Mesenchymal stem cell (in vitro differentiated cells and primary cell): Measurements from ENCODE around the gene EFCAB14.
"Not testable (repeated sequence)": the region's sequence is repeated elsewhere in the genome, so short reads cannot be mapped to it uniquely, and the experiment has no call there.

ENCODE experiments used
- DNase-seq: peaks from one replicate; pipeline ENCODE4 v3.0.0-alpha.2; 2013
- H2AFZ ChIP-seq: one replicate; pipeline ENCODE4 v1.6.1; 2013; ENCODE audit warnings: low read depth, mild to moderate bottlenecking, control low read depth, inconsistent platforms, low read length, moderate library complexity
- H2AK5ac ChIP-seq: 2 replicates; pipeline ENCODE4 v1.6.1; 2013; ENCODE audit warnings: low read length, moderate library complexity, mild to moderate bottlenecking, inconsistent platforms; ENCODE audit not compliant: severe bottlenecking
- H2BK120ac ChIP-seq: one replicate; pipeline ENCODE4 v1.6.1; 2013; ENCODE audit warnings: low read depth, mild to moderate bottlenecking, inconsistent platforms, low read length, moderate library complexity
- H2BK12ac ChIP-seq, 2 experiments: one replicate each; pipeline ENCODE4 v1.6.1; 2013; ENCODE audit warnings: inconsistent platforms in 2 of 2, low read length in 2 of 2, mild to moderate bottlenecking in 2 of 2, moderate library complexity in 2 of 2, control low read depth in 1 of 2
- H2BK15ac ChIP-seq: one replicate; pipeline ENCODE4 v1.6.1; 2013; ENCODE audit warnings: mild to moderate bottlenecking, low read depth, inconsistent platforms; ENCODE audit not compliant: poor library complexity, severe bottlenecking
- H2BK5ac ChIP-seq: 2 replicates; pipeline ENCODE4 v1.6.1; 2013; ENCODE audit warnings: low read depth, mild to moderate bottlenecking, low read length, control low read depth, inconsistent platforms; ENCODE audit not compliant: poor library complexity, severe bottlenecking
- H3K14ac ChIP-seq, 2 experiments: one replicate each; pipeline ENCODE4 v1.6.1; 2013; ENCODE audit warnings: inconsistent platforms in 2 of 2, low read length in 2 of 2, control low read depth in 1 of 2, mild to moderate bottlenecking in 1 of 2, moderate library complexity in 1 of 2
- H3K18ac ChIP-seq, 2 experiments: one replicate each; pipeline ENCODE4 v1.6.1; 2013; ENCODE audit warnings: inconsistent platforms in 2 of 2, low read length in 2 of 2, control low read depth in 1 of 2, low read depth in 1 of 2, mild to moderate bottlenecking in 1 of 2
- H3K23ac ChIP-seq, 2 experiments: one replicate each; pipeline ENCODE4 v1.6.1; 2013; ENCODE audit warnings: inconsistent platforms in 2 of 2, low read length in 2 of 2, mild to moderate bottlenecking in 2 of 2, moderate library complexity in 2 of 2, control low read depth in 1 of 2
- H3K27ac ChIP-seq: 2 replicates; pipeline ENCODE4 v1.5.1; 2013; ENCODE audit warnings: mild to moderate bottlenecking, moderate library complexity, low read length, control low read depth, inconsistent platforms; ENCODE audit not compliant: poor library complexity, severe bottlenecking
- H3K27me3 ChIP-seq, 2 experiments: 2 replicates each; pipeline versions ENCODE4 v1.6.1 to v1.7.0; 2013; ENCODE audit warnings: low read length in 2 of 2, mild to moderate bottlenecking in 2 of 2, moderate library complexity in 2 of 2, control low read depth in 1 of 2, inconsistent platforms in 1 of 2; ENCODE audit not compliant: control insufficient read depth in 1 of 2, insufficient read depth in 1 of 2
- H3K36me3 ChIP-seq, 2 experiments: 2 replicates each; pipeline versions ENCODE4 v1.6.1 to v1.7.0; 2013; ENCODE audit warnings: low read length in 2 of 2, control low read depth in 1 of 2, inconsistent platforms in 1 of 2, low read depth in 1 of 2, mild to moderate bottlenecking in 1 of 2; ENCODE audit not compliant: insufficient read depth in 2 of 2, control insufficient read depth in 1 of 2
- H3K4ac ChIP-seq, 2 experiments: one replicate each; pipeline ENCODE4 v1.6.1; 2013; ENCODE audit warnings: inconsistent platforms in 2 of 2, low read length in 2 of 2, mild to moderate bottlenecking in 2 of 2, moderate library complexity in 2 of 2, control low read depth in 1 of 2, low read depth in 1 of 2
- H3K4me1 ChIP-seq: 2 replicates; pipeline ENCODE4 v1.6.1; 2013; ENCODE audit warnings: low read depth, low read length, control low read depth; ENCODE audit not compliant: control insufficient read depth, insufficient read depth
- H3K4me2 ChIP-seq: 2 replicates; pipeline ENCODE4 v1.6.1; 2013; ENCODE audit warnings: low read length, mild to moderate bottlenecking, inconsistent platforms; ENCODE audit not compliant: poor library complexity, severe bottlenecking
- H3K4me3 ChIP-seq, 2 experiments: 2 replicates each; pipeline versions ENCODE4 v1.5.1 to v1.7.0; 2013; ENCODE audit warnings: low read length in 2 of 2, mild to moderate bottlenecking in 2 of 2, control low read depth in 1 of 2, low read depth in 1 of 2; ENCODE audit not compliant: insufficient read depth in 1 of 2
- H3K79me1 ChIP-seq: replicated peaks from 2 replicates; pipeline ENCODE4 v1.6.1; 2013; ENCODE audit warnings: mild to moderate bottlenecking, control low read depth, low read length, inconsistent platforms; ENCODE audit not compliant: poor library complexity, severe bottlenecking
- H3K9ac ChIP-seq: 2 replicates; pipeline ENCODE4 v1.7.0; 2013; ENCODE audit warnings: mild to moderate bottlenecking, low read length, moderate library complexity
- H3K9me3 ChIP-seq: 2 replicates; pipeline ENCODE4 v1.7.0; 2013; ENCODE audit warnings: mild to moderate bottlenecking, low read length; ENCODE audit not compliant: control insufficient read depth
- H4K8ac ChIP-seq: one replicate; pipeline ENCODE4 v1.6.1; 2013; ENCODE audit warnings: inconsistent platforms, mild to moderate bottlenecking, low read length, moderate library complexity
- H4K91ac ChIP-seq: one replicate; pipeline ENCODE4 v1.6.1; 2013; ENCODE audit warnings: mild to moderate bottlenecking, low read length, inconsistent platforms
- WGBS: methylation state at CpG from one replicate; pipeline ENCODE4 v1.1.7; 2013; ENCODE audit warnings: mixed read lengths; 5-methylcytosine and 5-hydroxymethylcytosine counted together

EFCAB14 gene

DNA sequence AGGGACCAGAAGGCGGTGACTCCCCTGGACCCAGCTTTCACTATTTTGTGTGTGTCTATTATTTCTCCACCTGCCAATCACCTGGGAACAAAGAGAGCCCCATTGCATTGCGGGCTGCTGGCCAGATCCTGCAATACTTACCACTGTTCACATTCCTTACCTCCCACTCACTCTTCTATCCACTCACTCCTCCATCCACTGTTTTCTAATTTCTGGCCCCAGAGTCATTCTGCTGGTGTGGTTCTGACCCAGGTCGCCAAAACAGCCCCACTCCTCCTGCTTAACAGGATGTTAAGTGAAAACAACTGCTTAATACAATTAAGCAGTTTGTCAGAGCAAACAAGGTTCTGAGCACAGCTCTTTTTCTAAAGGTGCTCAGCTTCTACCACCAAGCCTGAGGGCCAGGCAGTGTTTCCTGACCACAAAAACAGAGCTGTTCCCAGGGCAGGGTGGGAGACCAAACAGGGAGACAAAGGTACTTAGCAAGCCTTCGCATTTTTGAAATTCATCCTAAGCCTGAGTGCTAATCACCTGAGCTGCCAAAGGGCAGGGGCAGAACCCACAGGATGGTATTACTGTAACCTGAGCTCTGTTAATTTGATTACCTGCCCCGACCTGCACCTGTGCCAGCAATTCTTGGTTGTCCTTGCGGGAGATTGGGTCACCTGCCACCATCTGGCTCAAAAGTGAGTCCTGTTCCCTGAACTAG, 38.5 kb upstream of the EFCAB14 start:
- Histone ChIP-seq H4K91ac (no peak overlapping the region), H2BK5ac (no peak overlapping the region), H2AK5ac (no peak overlapping the region), H3K4me3 (no peak overlapping the region), H3K36me3 (no peaks in the 10 kb centered on the region), H3K4me2 (no peak overlapping the region), H2BK15ac (no peak overlapping the region), H2BK120ac (no peak overlapping the region), H3K18ac (no peak overlapping the region), H3K9ac (no peak overlapping the region), H3K9me3 (no peaks in the 10 kb centered on the region), H4K8ac (no peak overlapping the region), H3K4ac (no peak overlapping the region), H3K27ac (no peak overlapping the region), H3K4me1 (peaks cover 2% of the 10 kb centered on the region), H3K14ac (no peak overlapping the region), H2BK12ac (no peak overlapping the region), H3K23ac (no peak overlapping the region), H3K27me3 (peaks cover 6 to 10% of the 10 kb centered on the region in 2 experiments), H3K79me1 (no peaks in the 10 kb centered on the region), H2AFZ (no peak overlapping the region)
- no peak for DNase-seq
- WGBS = 48% methylated on average over 6 of the region's 6 CpGs

- DNase-seq = no peak
- Histone ChIP-seq H3K27me3 (peaks cover 4 to 9% of the 10 kb centered on the region in 2 experiments), H3K9me3 (no peaks in the 10 kb centered on the region), H3K79me1 (no peaks in the 10 kb centered on the region), H2BK5ac (no peak overlapping the region), H3K4me3 (no peak overlapping the region), H2BK15ac (no peak overlapping the region), H3K4me1 (peaks cover 2% of the 10 kb centered on the region), H3K14ac (no peak overlapping the region), H3K36me3 (no peaks in the 10 kb centered on the region), H2BK12ac (no peak overlapping the region), H3K4ac (no peak overlapping the region), H3K23ac (no peak overlapping the region), H3K27ac (no peak overlapping the region), H3K4me2 (no peak overlapping the region), H4K91ac (no peak overlapping the region), H3K18ac (no peak overlapping the region), H3K9ac (no peak overlapping the region), H2AK5ac (no peak overlapping the region), H2AFZ (no peak overlapping the region), H2BK120ac (no peak overlapping the region), H4K8ac (no peak overlapping the region)
- 73% methylated on average over 4 of the region's 4 CpGs for WGBS
Measured at GRCh38 chr1:46755121-46755520, 36.2 kb upstream of the EFCAB14 start.

- not testable (repeated sequence) for H3K14ac ChIP-seq
Measured at GRCh38 chr1:46754707-46755106, 35.8 kb upstream of the EFCAB14 start.

DNA sequence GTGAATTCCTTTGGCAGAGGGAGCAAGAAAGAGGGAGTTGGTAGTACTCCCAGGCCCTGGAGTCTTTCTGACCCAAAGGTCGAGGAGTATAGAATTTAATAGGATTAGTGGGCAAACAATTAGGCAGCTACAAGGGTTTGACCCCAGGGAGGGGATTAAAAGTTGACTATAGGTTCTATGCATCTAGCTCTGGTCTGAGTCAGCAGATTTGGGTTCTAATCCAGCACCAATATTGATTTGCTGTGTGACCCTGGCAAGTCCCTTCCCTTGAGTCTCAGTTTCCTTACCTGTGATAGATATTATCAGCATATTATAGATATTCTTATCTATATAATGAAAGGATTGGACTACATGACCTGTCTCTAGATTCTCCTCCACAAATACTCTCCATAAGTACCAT, 35.1 kb upstream of the EFCAB14 start:
- Histone ChIP-seq H3K36me3 (no peaks in the 10 kb centered on the region), H2BK12ac (no peak overlapping the region), H3K14ac (no peak overlapping the region), H2BK120ac (no peak overlapping the region), H3K27ac (no peak overlapping the region), H4K8ac (no peak overlapping the region), H3K23ac (no peak overlapping the region), H3K4me1 (peaks cover 2% of the 10 kb centered on the region), H3K79me1 (no peaks in the 10 kb centered on the region), H3K4me3 (no peak overlapping the region), H3K27me3 (peaks cover 9 to 12% of the 10 kb centered on the region in 2 experiments), H3K4me2 (no peak overlapping the region), H3K9ac (no peak overlapping the region), H4K91ac (no peak overlapping the region), H2BK15ac (no peak overlapping the region), H2AFZ (no peak overlapping the region), H3K4ac (no peak overlapping the region), H3K18ac (no peak overlapping the region), H3K9me3 (no peaks in the 10 kb centered on the region), H2AK5ac (no peak overlapping the region), H2BK5ac (no peak overlapping the region)
- no peak for DNase-seq
- 29% methylated on average over 1 of the region's 1 CpG for WGBS

More at GRCh38 chr1:46754707-46755106, 35.8 kb upstream of the EFCAB14 start:
- not testable (repeated sequence) for H2BK15ac ChIP-seq, H3K18ac ChIP-seq, H3K4ac ChIP-seq, H4K91ac ChIP-seq, H3K27ac ChIP-seq, H3K36me3 ChIP-seq, H3K4me3 ChIP-seq, H3K4me1 ChIP-seq, H3K23ac ChIP-seq, H3K27me3 ChIP-seq, H2AFZ ChIP-seq, H2BK12ac ChIP-seq, H3K79me1 ChIP-seq, H2AK5ac ChIP-seq, H3K4me2 ChIP-seq, H3K9ac ChIP-seq, H2BK120ac ChIP-seq, DNase-seq, H4K8ac ChIP-seq, H2BK5ac ChIP-seq, H3K9me3 ChIP-seq
- WGBS = 66% methylated on average over 4 of the region's 4 CpGs
